ENCODE results near the gene VIPR2.

Gene VIPR2

DNA sequence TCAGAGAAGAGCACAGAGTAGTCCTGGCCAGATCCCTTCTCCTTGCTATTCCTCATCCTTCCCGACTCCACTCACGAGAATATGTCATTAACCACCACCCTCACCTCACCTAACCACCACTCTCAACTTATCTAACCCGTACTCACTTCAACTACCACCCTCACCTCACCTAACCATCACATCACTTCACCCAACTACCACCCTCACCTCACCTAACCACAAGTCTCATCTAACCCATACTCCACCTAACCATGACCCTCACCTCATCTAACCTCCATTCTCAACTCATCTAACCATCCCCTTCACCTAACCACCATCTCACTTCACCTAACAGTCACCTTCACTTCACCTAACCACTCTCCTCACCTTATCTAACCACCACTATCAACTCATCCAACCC, 85.0 kb downstream of the VIPR2 start:
- Histone ChIP-seq H4K8ac (ENCODE audit: low read depth, low read length) (no peak overlapping the region), H3K79me2 (ENCODE audit: control insufficient read depth, insufficient read depth, low read length, poor library complexity) (no peaks in the 10 kb centered on the region), H2BK12ac (ENCODE audit: low read length) (no peak overlapping the region), H3K4me1 (ENCODE audit: control insufficient read depth in 1 of 2, insufficient read depth in 2 of 2, low read length in 2 of 2) (peaks cover 4 to 8% of the 10 kb centered on the region in 2 experiments), H3K9me3 (ENCODE audit: insufficient read depth, low read depth, low read length) (peaks cover 7% of the 10 kb centered on the region), H3K36me3 (ENCODE audit: control insufficient read depth in 1 of 2, insufficient read depth in 2 of 2, low read length in 2 of 2) (no peaks in the 10 kb centered on the region), H3K4me3 (ENCODE audit: low read depth, low read length) (no peak overlapping the region), H3K23ac (ENCODE audit: low read length) (no peak overlapping the region), H4K91ac (ENCODE audit: low read depth, low read length) (no peak overlapping the region), H3K18ac (ENCODE audit: low read length) (no peak overlapping the region), H3K79me1 (ENCODE audit: low read length) (peaks cover 3% of the 10 kb centered on the region), H2BK120ac (ENCODE audit: insufficient read depth, low read length, poor library complexity) (no peak overlapping the region), H2AFZ (ENCODE audit: insufficient read depth, low read length, poor library complexity) (no peak overlapping the region), H4K12ac (ENCODE audit: low read depth, low read length) (no peak overlapping the region), H3K4me2 (ENCODE audit: low read length) (no peak overlapping the region), H3K27ac (ENCODE audit: low read depth, low read length) (no peak overlapping the region), H2AK5ac (ENCODE audit: low read length) (no peak overlapping the region), H3K14ac (ENCODE audit: low read length) (no peak overlapping the region), H3K27me3 (ENCODE audit: insufficient read depth, low read length) (no peaks in the 10 kb centered on the region), H3K9ac (ENCODE audit: low read length) (no peak overlapping the region), H2BK5ac (ENCODE audit: low read depth, low read length, poor library complexity) (no peak overlapping the region), H3K4ac (ENCODE audit: low read depth, low read length) (no peak overlapping the region)
- WGBS (ENCODE audit: extremely low coverage, insufficient coverage, insufficient read length) = 100% methylated on average over 1 of the region's 3 CpGs
- DNase-seq = no peak

DNA sequence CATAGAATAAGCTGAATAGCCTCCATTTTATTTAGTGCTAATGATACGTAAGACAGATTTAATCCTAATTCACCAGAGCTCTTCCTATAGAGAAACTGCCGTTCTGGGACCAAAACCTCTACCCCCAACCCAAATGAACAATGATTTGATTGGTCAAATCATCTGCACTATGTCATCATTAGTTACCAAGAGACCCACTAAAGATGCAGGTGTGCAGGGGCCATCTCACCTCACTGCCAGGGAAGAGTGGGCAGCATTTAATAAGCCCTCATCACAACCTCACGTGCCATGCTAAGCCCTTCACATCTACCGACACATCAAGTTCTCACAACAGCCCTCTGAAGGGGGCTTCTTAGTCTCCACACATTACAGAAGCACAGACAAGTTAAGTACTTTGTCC, 87.0 kb downstream of the VIPR2 start:
- Histone ChIP-seq H2BK12ac (ENCODE audit: low read length) (no peak overlapping the region), H2AFZ (ENCODE audit: insufficient read depth, low read length, poor library complexity) (no peak overlapping the region), H4K8ac (ENCODE audit: low read depth, low read length) (no peak overlapping the region), H3K4me1 (ENCODE audit: control insufficient read depth in 1 of 2, insufficient read depth in 2 of 2, low read length in 2 of 2) (peaks cover 4 to 8% of the 10 kb centered on the region in 2 experiments), H4K12ac (ENCODE audit: low read depth, low read length) (no peak overlapping the region), H2AK5ac (ENCODE audit: low read length) (no peak overlapping the region), H3K14ac (ENCODE audit: low read length) (no peak overlapping the region), H3K4ac (ENCODE audit: low read depth, low read length) (no peak overlapping the region), H3K4me2 (ENCODE audit: low read length) (no peak overlapping the region), H3K79me2 (ENCODE audit: control insufficient read depth, insufficient read depth, low read length, poor library complexity) (no peaks in the 10 kb centered on the region), H3K27ac (ENCODE audit: low read depth, low read length) (no peak overlapping the region), H2BK5ac (ENCODE audit: low read depth, low read length, poor library complexity) (no peak overlapping the region), H3K9ac (ENCODE audit: low read length) (no peak overlapping the region), H2BK120ac (ENCODE audit: insufficient read depth, low read length, poor library complexity) (no peak overlapping the region), H4K91ac (ENCODE audit: low read depth, low read length) (no peak overlapping the region), H3K9me3 (ENCODE audit: insufficient read depth, low read depth, low read length) (peaks cover 7% of the 10 kb centered on the region), H3K4me3 (ENCODE audit: low read depth, low read length) (no peak overlapping the region), H3K79me1 (ENCODE audit: low read length) (peaks cover 3% of the 10 kb centered on the region), H3K18ac (ENCODE audit: low read length) (no peak overlapping the region), H3K23ac (ENCODE audit: low read length) (no peak overlapping the region), H3K36me3 (ENCODE audit: control insufficient read depth in 1 of 2, insufficient read depth in 2 of 2, low read length in 2 of 2) (no peaks in the 10 kb centered on the region), H3K27me3 (ENCODE audit: insufficient read depth, low read length) (no peaks in the 10 kb centered on the region)
- WGBS (ENCODE audit: extremely low coverage, insufficient coverage, insufficient read length) = no CpG with 5 or more reads among the region's 4 CpGs
- DNase-seq = no peak

DNA sequence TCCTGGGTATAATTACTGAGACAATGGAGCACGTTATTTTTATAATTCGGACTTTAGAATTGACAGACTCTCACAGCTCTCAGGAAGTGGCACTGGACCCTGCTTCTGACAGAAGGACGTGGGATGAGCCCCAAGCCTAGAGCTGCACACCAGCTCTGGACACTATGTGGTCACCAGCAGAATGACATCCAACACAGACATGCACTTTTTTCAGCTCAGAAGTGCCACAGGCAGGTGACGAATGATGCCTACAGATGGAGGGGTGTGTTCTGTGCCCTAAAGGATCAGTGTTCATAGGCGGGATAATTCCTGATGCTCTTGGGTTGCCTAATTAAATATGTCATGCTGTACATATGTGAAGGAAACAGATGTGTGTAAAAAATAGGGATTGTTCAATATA, 87.9 kb downstream of the VIPR2 start:
- WGBS (ENCODE audit: extremely low coverage, insufficient coverage, insufficient read length) = no CpG with 5 or more reads among the region's 5 CpGs

DNA sequence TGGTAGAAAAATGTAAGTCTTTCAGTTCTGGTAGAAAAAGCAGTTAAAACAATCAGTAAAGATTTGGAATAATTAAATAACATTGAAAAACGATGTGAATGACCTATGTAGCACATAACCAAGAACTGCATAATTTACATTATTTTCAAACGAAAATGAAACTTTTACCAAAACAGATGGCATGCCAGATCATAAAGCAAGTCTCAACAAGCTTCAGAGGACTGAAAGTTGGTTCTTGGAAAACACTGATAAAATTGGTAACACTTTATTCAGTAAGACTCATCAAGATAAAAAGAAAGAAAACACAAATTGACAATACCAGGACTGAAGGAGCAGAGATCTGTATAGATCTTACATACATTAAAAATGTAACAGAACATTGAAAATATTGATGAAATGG, 92.8 kb downstream of the VIPR2 start:
- no peak overlapping the region for H3K14ac ChIP-seq (ENCODE audit: low read length)
- H3K79me1 ChIP-seq (ENCODE audit: low read length) = no peaks in the 10 kb centered on the region
- H3K27me3 ChIP-seq (ENCODE audit: insufficient read depth, low read length) = no peaks in the 10 kb centered on the region
- no peak overlapping the region for H3K4me2 ChIP-seq (ENCODE audit: low read length)
- H2AK5ac ChIP-seq (ENCODE audit: low read length) = no peak overlapping the region
- no peak overlapping the region for H3K4me3 ChIP-seq (ENCODE audit: low read depth, low read length)
- no peaks in the 10 kb centered on the region for H3K4me1 ChIP-seq (ENCODE audit: control insufficient read depth in 1 of 2, insufficient read depth in 2 of 2, low read length in 2 of 2)
- no peak overlapping the region for H3K18ac ChIP-seq (ENCODE audit: low read length)
- H4K8ac ChIP-seq (ENCODE audit: low read depth, low read length) = no peak overlapping the region
- no peaks in the 10 kb centered on the region for H3K79me2 ChIP-seq (ENCODE audit: control insufficient read depth, insufficient read depth, low read length, poor library complexity)
- no peak overlapping the region for H3K27ac ChIP-seq (ENCODE audit: low read depth, low read length)
- no peak for DNase-seq
- H3K9ac ChIP-seq (ENCODE audit: low read length) = no peak overlapping the region
- no peak overlapping the region for H4K12ac ChIP-seq (ENCODE audit: low read depth, low read length)
- no CpG with 5 or more reads among the region's 2 CpGs for WGBS (ENCODE audit: extremely low coverage, insufficient coverage, insufficient read length)
- H2AFZ ChIP-seq (ENCODE audit: insufficient read depth, low read length, poor library complexity) = no peak overlapping the region
- no peak overlapping the region for H2BK5ac ChIP-seq (ENCODE audit: low read depth, low read length, poor library complexity)
- no peaks in the 10 kb centered on the region for H3K36me3 ChIP-seq (ENCODE audit: control insufficient read depth in 1 of 2, insufficient read depth in 2 of 2, low read length in 2 of 2)
- H3K23ac ChIP-seq (ENCODE audit: low read length) = no peak overlapping the region
- H2BK120ac ChIP-seq (ENCODE audit: insufficient read depth, low read length, poor library complexity) = no peak overlapping the region
- no peak overlapping the region for H4K91ac ChIP-seq (ENCODE audit: low read depth, low read length)
- no peak overlapping the region for H2BK12ac ChIP-seq (ENCODE audit: low read length)
- H3K4ac ChIP-seq (ENCODE audit: low read depth, low read length) = no peak overlapping the region
- H3K9me3 ChIP-seq (ENCODE audit: insufficient read depth, low read depth, low read length) = peaks cover 3% of the 10 kb centered on the region

More for the DNA sequence above, 87.9 kb downstream of the VIPR2 start:
- Histone ChIP-seq H2BK120ac (ENCODE audit: insufficient read depth, low read length, poor library complexity) (no peak overlapping the region), H3K27me3 (ENCODE audit: insufficient read depth, low read length) (no peaks in the 10 kb centered on the region), H2BK5ac (ENCODE audit: low read depth, low read length, poor library complexity) (no peak overlapping the region), H3K4me1 (ENCODE audit: control insufficient read depth in 1 of 2, insufficient read depth in 2 of 2, low read length in 2 of 2) (peaks cover under 1 to 4% of the 10 kb centered on the region in 2 experiments), H4K8ac (ENCODE audit: low read depth, low read length) (no peak overlapping the region), H2BK12ac (ENCODE audit: low read length) (no peak overlapping the region), H3K4me3 (ENCODE audit: low read depth, low read length) (no peak overlapping the region), H2AFZ (ENCODE audit: insufficient read depth, low read length, poor library complexity) (no peak overlapping the region), H3K27ac (ENCODE audit: low read depth, low read length) (no peak overlapping the region), H3K9ac (ENCODE audit: low read length) (no peak overlapping the region), H4K12ac (ENCODE audit: low read depth, low read length) (no peak overlapping the region), H3K79me1 (ENCODE audit: low read length) (peaks cover under 1% of the 10 kb centered on the region), H3K79me2 (ENCODE audit: control insufficient read depth, insufficient read depth, low read length, poor library complexity) (no peaks in the 10 kb centered on the region), H3K36me3 (ENCODE audit: control insufficient read depth in 1 of 2, insufficient read depth in 2 of 2, low read length in 2 of 2) (no peaks in the 10 kb centered on the region), H3K4me2 (ENCODE audit: low read length) (no peak overlapping the region), H3K14ac (ENCODE audit: low read length) (no peak overlapping the region), H3K4ac (ENCODE audit: low read depth, low read length) (no peak overlapping the region), H3K9me3 (ENCODE audit: insufficient read depth, low read depth, low read length) (peaks cover 4% of the 10 kb centered on the region), H2AK5ac (ENCODE audit: low read length) (no peak overlapping the region), H3K23ac (ENCODE audit: low read length) (no peak overlapping the region), H4K91ac (ENCODE audit: low read depth, low read length) (no peak overlapping the region), H3K18ac (ENCODE audit: low read length) (no peak overlapping the region)
- no peak for DNase-seq

All from trophoblast cell (in vitro differentiated cells and primary cell).